Measurements from ENCODE around the gene M1AP. TPM values are rescaled to one million over a fixed set of nuclear protein-coding genes. Genes with fewer than 3 reads are reported as not detected.
A peak's percentile ranks its signal among the peaks of the same experiment; 100 is the strongest.

Gene M1AP
- total and polyA plus RNA-seq, 9 of the 15 experiments (the other 6 are each of a cell fraction or from before 2014, with no cell fraction given): 0.06 to 0.33 (median 0.11) TPM; not detected in 4

- TF ChIP-seq MGA (IDR thresholded peaks at IDR 0.05) (0 out of 2 replicates have a peak, but pooled peaks have one; percentile 31), DPF2 (IDR thresholded peaks at IDR 0.05) (0 out of 2 replicates have a peak, but pooled peaks have one; percentile 13), ZNF584 (CRISPR knock-in tag; IDR thresholded peaks at IDR 0.05; ENCODE audit: low read depth) (0 out of 2 replicates have a peak, but pooled peaks have one; percentile 58), CHCHD3 (CRISPR knock-in tag; IDR thresholded peaks at IDR 0.05) (no peak), PRPF4 (IDR thresholded peaks at IDR 0.05; ENCODE audit: insufficient read depth, low read depth, low read length, poor library complexity, severe bottlenecking) (no peak), NR2C1 (IDR thresholded peaks at IDR 0.05) (no peak), NR2C1 (tag; IDR thresholded peaks at IDR 0.05) (no peak), UBTF (IDR thresholded peaks at IDR 0.05; ENCODE audit: borderline replicate concordance in 1 of 2, low read depth in 2 of 2, low read length in 2 of 2) (0 out of 4 replicates have a peak, but pooled peaks have one; percentile 25 to 45), CHD1 (IDR thresholded peaks at IDR 0.05; ENCODE audit: low read length) (peak; percentile 44), ARID1B (IDR thresholded peaks at IDR 0.05) (peak; percentile 38; the same call in 1 of the 2 replicates), ARID2 (IDR thresholded peaks at IDR 0.05) (no peak)
These were observed 140.1 kb downstream of the M1AP start (continued) for GRCh38 chr2:74507926-74508520.
